ENCODE data around the gene GSTT2B.
"Not testable (repeated sequence)": the region's sequence is repeated elsewhere in the genome, so short reads cannot be mapped to it uniquely, and the experiment has no call there.

Gene GSTT2B

GRCh38 chr22:23940166-23940565 is 20.8 kb downstream of the GSTT2B start:
- not testable (repeated sequence) for DNase-seq (ENCODE audit: low spot score)

- DNase-seq (ENCODE audit: low spot score): no peak
Observed at GRCh38 chr22:23939017-23939357, 22.0 kb downstream of the GSTT2B start.

- DNase-seq (ENCODE audit: low spot score): no peak
Observed at GRCh38 chr22:23938328-23939016, 22.5 kb downstream of the GSTT2B start.

GRCh38 chr22:23926561-23926960 is 34.4 kb downstream of the GSTT2B start:
- DNase-seq (ENCODE audit: low spot score): no peak

GRCh38 chr22:23925020-23925606 is 35.9 kb downstream of the GSTT2B start:
- no peak for DNase-seq (ENCODE audit: low spot score)

GRCh38 chr22:23922921-23923320 is 38.1 kb downstream of the GSTT2B start:
- no peak for DNase-seq (ENCODE audit: low spot score)

GRCh38 chr22:23921586-23922201 is 39.3 kb downstream of the GSTT2B start:
- DNase-seq (ENCODE audit: low spot score): not testable (repeated sequence)

- not testable (repeated sequence) for DNase-seq (ENCODE audit: low spot score)
Observed at GRCh38 chr22:23920267-23920611, 40.8 kb downstream of the GSTT2B start.

- no peak for DNase-seq (ENCODE audit: low spot score)
Observed at GRCh38 chr22:23915290-23915689, 45.7 kb downstream of the GSTT2B start.

- DNase-seq (ENCODE audit: low spot score): peak; percentile 99
Observed at GRCh38 chr22:23913661-23914353, 47.2 kb downstream of the GSTT2B start.

- DNase-seq (ENCODE audit: low spot score): no peak
Observed at GRCh38 chr22:23913306-23913660, 47.7 kb downstream of the GSTT2B start.

- no peak for DNase-seq (ENCODE audit: low spot score)
Observed at GRCh38 chr22:23912293-23912903, 48.6 kb downstream of the GSTT2B start.

GRCh38 chr22:23911318-23911980 is 49.5 kb downstream of the GSTT2B start:
- DNase-seq (ENCODE audit: low spot score): no peak

- no peak for DNase-seq (ENCODE audit: low spot score)
Observed at GRCh38 chr22:23910496-23911190, 50.4 kb downstream of the GSTT2B start.

GRCh38 chr22:23909296-23909898 is 51.6 kb downstream of the GSTT2B start:
- no peak for DNase-seq (ENCODE audit: low spot score)

- DNase-seq (ENCODE audit: low spot score): no peak
Observed at GRCh38 chr22:23908587-23909205, 52.3 kb downstream of the GSTT2B start.

GRCh38 chr22:23907423-23907822 is 53.6 kb downstream of the GSTT2B start:
- not testable (repeated sequence) for DNase-seq (ENCODE audit: low spot score)
